Neural crest cell (in vitro differentiated cells): ENCODE results near the gene SUN3. TPM values are rescaled to one million over a fixed set of nuclear protein-coding genes. Genes with fewer than 3 reads are reported as not detected.
A peak's percentile ranks its signal among the peaks of the same experiment; 100 is the strongest.

Source experiments
- DNase-seq: peaks from one replicate; pipeline ENCODE4 v3.0.0; 2021; ENCODE audit warnings: low read depth, mixed read lengths, low spot score
- H3K27ac Mint-ChIP-seq: one replicate; pipeline ENCODE4 v1.8.0; 2021; ENCODE audit warnings: mild to moderate bottlenecking, mixed read lengths; ENCODE audit not compliant: unreplicated experiment
- H3K27me3 Mint-ChIP-seq: 2 replicates; pipeline ENCODE4 v1.8.0; 2021; ENCODE audit warnings: low read depth, mild to moderate bottlenecking, mixed read lengths
- H3K36me3 Mint-ChIP-seq: 2 replicates; pipeline ENCODE4 v1.8.0; 2021; ENCODE audit warnings: low read depth, mild to moderate bottlenecking, mixed read lengths
- H3K4me1 Mint-ChIP-seq: 2 replicates; pipeline ENCODE4 v1.8.0; 2021; ENCODE audit warnings: mixed read lengths
- H3K4me3 Mint-ChIP-seq: one replicate; pipeline ENCODE4 v1.8.0; 2021; ENCODE audit warnings: mild to moderate bottlenecking, mixed read lengths
- H3K9me3 Mint-ChIP-seq: 2 replicates; pipeline ENCODE4 v1.8.0; 2021; ENCODE audit warnings: mixed read lengths
- total RNA-seq: library from RNA; stranded (reverse); gene quantifications from 2 replicates; pipeline ENCODE4 v1.2.1, GENCODE V29; 2021
- TF ChIP-seq, protein P1 (sequence below): fragments of 200-600 bp; sonication (generic); conservative IDR thresholded peaks from 2 replicates; pipeline ENCODE4 v1.5.0; 2021; ENCODE audit warnings: antibody characterized with exemption, mild to moderate bottlenecking

The SUN3 gene
- total RNA-seq, 1 donor from 2014 or later: not detected

DNA sequence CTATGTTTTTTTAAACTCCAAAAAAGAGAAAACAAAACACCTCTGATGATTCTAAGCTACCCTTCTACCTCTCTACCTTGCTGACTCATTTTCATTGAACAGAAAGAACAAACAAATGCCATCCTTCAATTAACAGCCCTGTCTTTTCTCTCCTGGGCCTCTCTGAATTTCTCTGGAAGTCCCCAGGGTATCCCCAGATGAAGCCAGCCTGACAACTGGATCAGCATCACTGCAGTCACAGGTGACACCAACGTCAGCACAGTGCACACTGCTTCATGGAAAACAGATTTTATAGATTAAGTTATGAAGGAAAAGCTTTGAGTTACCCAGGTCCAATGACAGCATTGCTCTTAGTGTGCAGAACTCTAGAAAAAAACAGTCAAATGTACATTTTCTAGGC is 55.2 kb downstream of the SUN3 start:
- no peak overlapping the region for H3K4me3 Mint-ChIP-seq
- H3K4me1 Mint-ChIP-seq: peaks cover 24% of the 10 kb centered on the region
- no peak for DNase-seq
- H3K27me3 Mint-ChIP-seq: no peaks in the 10 kb centered on the region
- H3K27ac Mint-ChIP-seq: no peak overlapping the region
- no peaks in the 10 kb centered on the region for H3K9me3 Mint-ChIP-seq
- TF ChIP-seq, protein P1, sequence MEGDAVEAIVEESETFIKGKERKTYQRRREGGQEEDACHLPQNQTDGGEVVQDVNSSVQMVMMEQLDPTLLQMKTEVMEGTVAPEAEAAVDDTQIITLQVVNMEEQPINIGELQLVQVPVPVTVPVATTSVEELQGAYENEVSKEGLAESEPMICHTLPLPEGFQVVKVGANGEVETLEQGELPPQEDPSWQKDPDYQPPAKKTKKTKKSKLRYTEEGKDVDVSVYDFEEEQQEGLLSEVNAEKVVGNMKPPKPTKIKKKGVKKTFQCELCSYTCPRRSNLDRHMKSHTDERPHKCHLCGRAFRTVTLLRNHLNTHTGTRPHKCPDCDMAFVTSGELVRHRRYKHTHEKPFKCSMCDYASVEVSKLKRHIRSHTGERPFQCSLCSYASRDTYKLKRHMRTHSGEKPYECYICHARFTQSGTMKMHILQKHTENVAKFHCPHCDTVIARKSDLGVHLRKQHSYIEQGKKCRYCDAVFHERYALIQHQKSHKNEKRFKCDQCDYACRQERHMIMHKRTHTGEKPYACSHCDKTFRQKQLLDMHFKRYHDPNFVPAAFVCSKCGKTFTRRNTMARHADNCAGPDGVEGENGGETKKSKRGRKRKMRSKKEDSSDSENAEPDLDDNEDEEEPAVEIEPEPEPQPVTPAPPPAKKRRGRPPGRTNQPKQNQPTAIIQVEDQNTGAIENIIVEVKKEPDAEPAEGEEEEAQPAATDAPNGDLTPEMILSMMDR: no peak
- H3K36me3 Mint-ChIP-seq: peaks cover 22% of the 10 kb centered on the region

DNA sequence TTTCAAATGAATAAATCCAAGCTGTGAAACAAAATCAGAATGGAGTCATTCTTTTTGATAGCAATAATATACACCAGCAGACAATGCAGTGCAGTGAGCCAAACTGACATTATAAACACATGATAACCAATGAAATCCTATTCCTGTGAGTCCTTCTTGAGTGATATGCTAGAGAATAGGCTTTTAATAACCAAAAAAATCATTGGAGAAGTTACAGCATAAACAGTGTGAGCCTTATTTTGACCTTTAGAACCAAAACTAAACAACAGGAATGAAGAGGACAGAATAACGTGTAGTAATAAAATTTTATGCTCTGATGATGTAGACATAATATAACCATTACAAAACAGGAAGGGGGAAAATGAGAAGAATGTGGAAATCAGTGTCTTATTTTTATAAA is 58.1 kb downstream of the SUN3 start:
- H3K4me1 Mint-ChIP-seq: peaks cover 11% of the 10 kb centered on the region
- H3K4me3 Mint-ChIP-seq: no peak overlapping the region
- no peak overlapping the region for H3K27ac Mint-ChIP-seq
- no peak for DNase-seq
- no peaks in the 10 kb centered on the region for H3K9me3 Mint-ChIP-seq
- peaks cover 28% of the 10 kb centered on the region for H3K36me3 Mint-ChIP-seq
- TF ChIP-seq, protein P1: no peak
- H3K27me3 Mint-ChIP-seq: no peaks in the 10 kb centered on the region

DNA sequence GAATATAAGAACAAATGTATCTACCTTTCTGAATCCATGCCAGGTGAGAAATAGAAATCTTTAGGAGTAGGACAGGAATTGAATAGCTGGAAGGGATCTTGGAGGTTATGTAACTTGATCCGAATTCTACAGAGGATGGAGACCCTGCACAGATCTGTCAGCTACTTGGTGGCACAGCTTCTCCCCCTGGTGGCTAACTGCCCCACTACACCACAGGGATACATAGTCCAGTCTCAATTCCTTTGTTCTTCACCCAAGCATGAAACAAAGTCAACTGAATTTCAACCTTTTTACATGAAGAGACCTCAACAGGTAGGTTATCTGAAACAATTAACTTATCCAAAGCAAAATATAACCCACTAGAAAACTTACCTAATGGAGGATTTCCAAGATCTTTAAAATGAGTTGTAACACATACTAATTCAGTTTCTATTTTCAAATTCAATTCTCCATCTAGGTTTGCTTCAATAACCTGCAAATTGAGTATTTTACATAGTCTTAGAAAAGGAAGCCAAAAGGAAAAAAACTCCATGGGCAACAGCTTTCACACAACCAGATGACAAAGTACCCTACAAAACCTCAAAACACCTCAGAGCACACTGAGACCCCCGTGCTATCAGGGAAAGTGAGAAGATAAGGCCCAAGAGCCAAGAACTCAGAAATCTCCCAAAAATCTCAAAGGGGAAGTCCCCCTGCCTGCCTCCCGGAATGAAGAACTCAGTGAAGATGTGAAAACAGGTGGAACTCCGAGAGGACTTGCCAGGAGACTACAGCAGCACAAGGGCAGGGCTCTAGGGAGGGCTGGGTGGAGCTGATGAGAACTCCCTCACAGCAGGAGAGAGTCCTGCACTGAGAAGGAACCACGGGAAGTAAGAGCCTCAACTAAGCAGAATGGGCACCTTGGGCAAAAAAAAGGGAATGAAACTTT is 59.8 kb downstream of the SUN3 start:
- no peak overlapping the region for H3K4me3 Mint-ChIP-seq
- H3K36me3 Mint-ChIP-seq: peaks cover 29% of the 10 kb centered on the region
- TF ChIP-seq, protein P1: peak; percentile 94
- H3K27ac Mint-ChIP-seq: peak overlapping the region; percentile 46
- H3K27me3 Mint-ChIP-seq: no peaks in the 10 kb centered on the region
- peak; percentile 82 for DNase-seq
- peaks cover 11% of the 10 kb centered on the region for H3K4me1 Mint-ChIP-seq
- no peaks in the 10 kb centered on the region for H3K9me3 Mint-ChIP-seq

DNA sequence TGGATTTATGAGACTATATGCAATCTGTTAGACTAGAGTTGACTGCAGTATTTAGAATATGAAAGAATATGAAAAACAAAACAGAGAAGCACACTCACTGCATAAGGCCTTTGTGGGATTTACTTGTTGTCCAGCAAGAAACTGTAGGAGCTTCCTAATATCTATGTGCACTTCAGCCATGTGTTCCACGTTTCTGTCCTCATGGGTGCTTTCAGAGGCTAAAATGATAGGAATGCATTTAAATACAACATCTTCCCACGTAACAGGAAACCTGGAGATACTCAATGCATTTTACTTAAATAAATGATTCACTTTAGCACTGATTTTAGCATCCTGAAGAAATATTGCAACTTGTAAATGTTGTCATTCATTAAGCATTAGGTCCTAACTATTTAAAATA is 61.2 kb downstream of the SUN3 start:
- TF ChIP-seq, protein P1: no peak
- no peak overlapping the region for H3K27ac Mint-ChIP-seq
- peaks cover 36% of the 10 kb centered on the region for H3K36me3 Mint-ChIP-seq
- DNase-seq: no peak
- no peak overlapping the region for H3K4me3 Mint-ChIP-seq
- no peaks in the 10 kb centered on the region for H3K9me3 Mint-ChIP-seq
- peaks cover 11% of the 10 kb centered on the region for H3K4me1 Mint-ChIP-seq
- H3K27me3 Mint-ChIP-seq: no peaks in the 10 kb centered on the region

DNA sequence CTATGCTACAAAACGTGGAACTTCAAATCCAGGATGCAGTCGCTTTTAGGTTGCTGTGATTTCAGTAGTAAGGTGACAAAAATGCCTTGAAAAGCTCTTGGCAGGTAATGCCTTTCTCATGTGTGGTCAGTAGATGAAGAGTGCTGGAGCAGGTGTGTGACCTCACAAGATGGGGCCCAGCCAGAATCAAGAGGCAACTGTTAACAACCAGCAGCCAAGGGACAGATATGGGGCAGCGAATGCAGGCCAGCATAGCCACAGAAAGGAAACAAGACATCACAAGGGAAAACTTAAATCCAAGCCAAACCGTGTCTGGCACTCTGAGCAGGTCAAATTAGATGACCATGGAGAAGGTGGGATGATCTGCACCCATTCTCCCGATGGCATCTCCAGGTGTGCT is 61.8 kb downstream of the SUN3 start:
- H3K9me3 Mint-ChIP-seq: no peaks in the 10 kb centered on the region
- no peaks in the 10 kb centered on the region for H3K27me3 Mint-ChIP-seq
- H3K36me3 Mint-ChIP-seq: peaks cover 37% of the 10 kb centered on the region
- H3K4me1 Mint-ChIP-seq: peaks cover 11% of the 10 kb centered on the region
- no peak overlapping the region for H3K4me3 Mint-ChIP-seq
- DNase-seq: no peak
- TF ChIP-seq, protein P1: no peak
- H3K27ac Mint-ChIP-seq: no peak overlapping the region
